A673 (cell line): ENCODE results near the gene IGFN1. TPM values are rescaled to one million over a fixed set of nuclear protein-coding genes. Genes with fewer than 3 reads are reported as not detected.

Experiments used
- BruUV-seq: library from RNA; stranded (reverse); fragments of 400-500 nt; replicated peaks from 2 replicates; lab custom pipeline; 2021; lab: Mats Ljungman, UMichigan
- CTCF ChIA-PET: fragments of 300-600 bp; sonication (Branson Sonifier 250); formaldehyde crosslinking; loops from one replicate; lab custom pipeline; 2022; ENCODE audit warnings: antibody characterized with exemption; lab: Charles Lee
- POLR2A ChIA-PET: fragments of 300-600 bp; sonication (Branson Sonifier 250); formaldehyde crosslinking; loops from one replicate; lab custom pipeline; 2022; ENCODE audit warnings: antibody characterized with exemption; ENCODE audit not compliant: low non-redundant PET; lab: Charles Lee
- DNase-seq: peaks from one replicate; pipeline ENCODE4 v3.0.0-alpha.2; 2015; ENCODE audit warnings: low spot score
- H3K27ac ChIP-seq: fragments of 200-600 bp; sonication (generic); 2 replicates; pipeline ENCODE4 v1.5.1; 2016; ENCODE audit warnings: mixed run types, low read depth, mild to moderate bottlenecking, mixed read lengths, antibody characterized with exemption, low read length; ENCODE audit not compliant: poor library complexity, severe bottlenecking
- H3K27me3 ChIP-seq: fragments of 200-600 bp; sonication (generic); replicated peaks from 2 replicates; pipeline ENCODE4 v1.6.1; 2017; ENCODE audit warnings: mixed run types, low read depth, mild to moderate bottlenecking, mixed read lengths, antibody characterized with exemption, low read length; ENCODE audit not compliant: insufficient read depth, poor library complexity
- H3K36me3 ChIP-seq: fragments of 200-600 bp; sonication (generic); 2 replicates; pipeline ENCODE4 v1.6.1; 2016; ENCODE audit warnings: mixed run types, mild to moderate bottlenecking, mixed read lengths, antibody characterized with exemption, low read length; ENCODE audit not compliant: insufficient read depth, poor library complexity, severe bottlenecking
- H3K4me1 ChIP-seq: fragments of 200-600 bp; sonication (generic); 2 replicates; pipeline ENCODE4 v1.6.1; 2017; ENCODE audit warnings: mixed run types, mild to moderate bottlenecking, mixed read lengths, antibody characterized with exemption, low read length; ENCODE audit not compliant: insufficient read depth, poor library complexity, severe bottlenecking
- H3K4me3 ChIP-seq: fragments of 200-600 bp; sonication (generic); 2 replicates; pipeline ENCODE4 v1.5.1; 2016; ENCODE audit warnings: low read depth, mixed run types, mild to moderate bottlenecking, mixed read lengths, low read length; ENCODE audit not compliant: poor library complexity, severe bottlenecking
- H3K9me3 ChIP-seq: fragments of 200-600 bp; sonication (generic); 2 replicates; pipeline ENCODE4 v1.6.1; 2016; ENCODE audit warnings: mixed run types, low read depth, mild to moderate bottlenecking, mixed read lengths, antibody characterized with exemption, low read length; ENCODE audit not compliant: poor library complexity, severe bottlenecking
- CTCF ChIP-seq: fragments of 300-800, 200-600 bp; sonication (generic); conservative IDR thresholded peaks from 2 replicates; pipeline ENCODE4 v1.5.1; 2017; ENCODE audit warnings: low read depth, mild to moderate bottlenecking, antibody characterized with exemption, low read length, moderate library complexity, mixed read lengths
- EZH2 ChIP-seq: fragments of 200-600 bp; sonication (generic); IDR thresholded peaks from 2 replicates; pipeline ENCODE4 v1.6.1; 2017; ENCODE audit warnings: borderline replicate concordance, low read depth, mild to moderate bottlenecking, mixed read lengths, antibody characterized with exemption, low read length; ENCODE audit not compliant: poor library complexity, severe bottlenecking
- intact Hi-C: fragments of 100-400 bp; cut with micrococcal nuclease; formaldehyde crosslinking; loops from one replicate; pipeline ENCODE4 v1.10.0; 2022; ENCODE audit not compliant: unreplicated experiment
- total RNA-seq: library from RNA; stranded (reverse); gene quantifications from 2 replicates; pipeline ENCODE4 v1.2.3, GENCODE V29; 2021

Gene IGFN1
- total RNA-seq, 1 experiment from 2014 or later, result 1.2 TPM

GRCh38 chr1:201190005-201190404 is 619 bp upstream of the IGFN1 start:
- no peaks in the 10 kb centered on the region for H3K27me3 ChIP-seq
- POLR2A ChIA-PET, result no interaction called here
- TF ChIP-seq CTCF (no peak), EZH2 (no peak)

GRCh38 chr1:201191653-201192260 is 1.1 kb downstream of the IGFN1 start:
- Histone ChIP-seq H3K9me3 (no peaks in the 10 kb centered on the region), H3K36me3 (no peaks in the 10 kb centered on the region), H3K27ac (no peak overlapping the region), H3K4me1 (peaks cover 6% of the 10 kb centered on the region), H3K27me3 (no peaks in the 10 kb centered on the region), H3K4me3 (no peak overlapping the region)
- ChIA-PET CTCF (interaction anchor here (0.5 kb wide), 1 partner anchor 9 kb away, joined by 7 read pairs; no protein-coding TSS in a partner anchor), POLR2A (no interaction called here)
- intact Hi-C loops, result no loop called here
- BruUV-seq, result no TSS peak
- no peak for TF ChIP-seq CTCF
- no peak for TF ChIP-seq EZH2
- peak; percentile 30 for DNase-seq

More at GRCh38 chr1:201190005-201190404, 619 bp upstream of the IGFN1 start:
- no peak overlapping the region for H3K4me3 ChIP-seq
- CTCF ChIA-PET, result no interaction called here
- H3K9me3 ChIP-seq, result no peaks in the 10 kb centered on the region
- H3K27ac ChIP-seq, result no peak overlapping the region
- intact Hi-C loops, result no loop called here
- no peak for DNase-seq
- BruUV-seq, result no TSS peak
- no peaks in the 10 kb centered on the region for H3K36me3 ChIP-seq
- peaks cover 6% of the 10 kb centered on the region for H3K4me1 ChIP-seq

GRCh38 chr1:201192261-201192788 is 1.7 kb downstream of the IGFN1 start:
- H3K4me1 ChIP-seq, result peaks cover 6% of the 10 kb centered on the region
- POLR2A ChIA-PET, result no interaction called here
- TF ChIP-seq EZH2 (no peak), CTCF (no peak)
- no peaks in the 10 kb centered on the region for H3K27me3 ChIP-seq
- BruUV-seq, result no TSS peak
- no peaks in the 10 kb centered on the region for H3K36me3 ChIP-seq
- H3K9me3 ChIP-seq, result no peaks in the 10 kb centered on the region
- intact Hi-C loops, result no loop called here
- CTCF ChIA-PET, result no interaction called here
- peak; percentile 26 for DNase-seq
- no peak overlapping the region for H3K27ac ChIP-seq
- no peak overlapping the region for H3K4me3 ChIP-seq
